NT2/D1 (cell line): ENCODE measurements around the gene DPEP2.
A peak's percentile ranks its signal among the peaks of the same experiment; 100 is the strongest.

Experiments
- SUZ12 ChIP-seq: IDR thresholded peaks from 2 replicates; pipeline ENCODE4 v1.6.1; 2011; ENCODE audit not compliant: insufficient read length, insufficient read depth; ENCODE audit errors: extremely low read depth
- YY1 ChIP-seq: IDR thresholded peaks from 2 replicates; pipeline ENCODE4 v1.6.1; 2011; ENCODE audit not compliant: insufficient read length, insufficient read depth
- ZNF274 ChIP-seq: IDR thresholded peaks from 2 replicates; pipeline ENCODE4 v1.6.1; 2011; ENCODE audit warnings: mild to moderate bottlenecking, low read depth, low read length

DNA sequence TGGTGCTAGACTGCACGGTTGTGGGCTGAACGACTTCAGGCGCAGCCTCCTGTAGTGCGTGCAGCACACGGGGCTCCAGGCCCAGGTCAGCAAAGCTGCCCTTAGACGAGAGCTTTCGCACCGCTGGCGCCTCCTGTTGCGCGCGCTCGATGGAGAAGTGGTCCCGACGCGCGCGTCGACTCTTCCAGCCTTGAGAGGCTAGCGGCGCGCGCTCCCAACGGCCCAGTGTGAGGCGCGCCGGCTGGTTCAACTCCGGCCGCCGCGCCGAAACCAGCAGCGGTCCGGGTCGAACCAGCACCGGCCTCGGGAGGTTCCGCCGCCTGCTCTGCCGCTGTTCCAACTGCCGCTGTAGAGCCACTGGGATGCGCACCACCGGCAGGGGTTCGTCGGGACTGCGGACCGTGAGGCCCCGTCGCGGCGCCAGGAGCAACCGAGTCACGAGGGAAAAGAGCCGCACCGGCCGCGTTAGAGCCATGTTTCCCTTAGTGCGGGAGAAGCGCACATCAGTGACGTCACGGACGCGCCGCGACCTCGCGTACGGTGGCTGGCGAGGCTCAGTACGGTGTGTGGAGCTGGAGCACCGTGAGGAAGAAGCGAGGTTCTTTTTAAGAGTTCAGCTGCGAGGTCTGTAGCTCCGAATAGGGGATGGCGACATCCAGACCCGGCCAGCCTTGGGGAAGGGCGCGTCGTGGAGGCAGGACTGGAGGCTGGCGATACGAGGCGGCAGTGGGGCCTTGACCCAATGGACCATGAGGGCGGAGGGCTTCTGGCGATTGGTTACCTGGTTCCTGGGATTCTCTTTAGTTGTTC, 23.6 kb upstream of the DPEP2 start, which contains the start of the genes DDX28 and DUS2:
- TF ChIP-seq SUZ12 (no peak), ZNF274 (no peak), YY1 (peak; percentile 61)
